Activated CD8-positive, alpha-beta memory T cell treated with anti-CD3 and anti-CD28 coated beads, Interleukin-2, amount 10 ng/mL, durations not matched to agents 7 days and 5 days (primary cell): Measurements from ENCODE around the gene SRI. TPM values are rescaled to one million over a fixed set of nuclear protein-coding genes. Genes with fewer than 3 reads are reported as not detected.
A peak's percentile ranks its signal among the peaks of the same experiment; 100 is the strongest.

Experiments used
- ATAC-seq: fragments of 150-1000 bp; cut with Tn5 transposase; one replicate; pipeline ENCODE4 v1.10.0; 2021; ENCODE audit warnings: moderate library complexity
- CTCF ChIA-PET: fragments of 350-600 bp; sonication (Branson Sonifier 250); formaldehyde crosslinking; loops from one replicate; lab custom pipeline; 2021; ENCODE audit warnings: antibody characterized with exemption; lab: Charles Lee
- DNase-seq: peaks from one replicate; pipeline ENCODE4 v3.0.0-alpha.2; 2020
- H3K27ac Mint-ChIP-seq: one replicate; pipeline ENCODE4 v1.8.0; 2021; ENCODE audit warnings: mild to moderate bottlenecking, mixed read lengths
- H3K27me3 Mint-ChIP-seq: one replicate; pipeline ENCODE4 v1.8.0; 2021; ENCODE audit warnings: mixed read lengths
- H3K36me3 Mint-ChIP-seq: one replicate; pipeline ENCODE4 v1.8.0; 2021; ENCODE audit warnings: mild to moderate bottlenecking, mixed read lengths
- H3K4me1 Mint-ChIP-seq: one replicate; pipeline ENCODE4 v1.8.0; 2021; ENCODE audit warnings: mixed read lengths
- H3K4me3 Mint-ChIP-seq: one replicate; pipeline ENCODE4 v1.8.0; 2021; ENCODE audit warnings: mild to moderate bottlenecking, moderate library complexity, mixed read lengths
- H3K9me3 Mint-ChIP-seq: one replicate; pipeline ENCODE4 v1.8.0; 2022; ENCODE audit warnings: low read depth, mixed read lengths
- total RNA-seq, 2 experiments: library from RNA; stranded (reverse); gene quantifications; one replicate each; pipeline ENCODE4 v1.2.3, GENCODE V29; 2021

The SRI gene
- total RNA-seq, 2 experiments from 2014 or later = 187 to 243 TPM

DNA sequence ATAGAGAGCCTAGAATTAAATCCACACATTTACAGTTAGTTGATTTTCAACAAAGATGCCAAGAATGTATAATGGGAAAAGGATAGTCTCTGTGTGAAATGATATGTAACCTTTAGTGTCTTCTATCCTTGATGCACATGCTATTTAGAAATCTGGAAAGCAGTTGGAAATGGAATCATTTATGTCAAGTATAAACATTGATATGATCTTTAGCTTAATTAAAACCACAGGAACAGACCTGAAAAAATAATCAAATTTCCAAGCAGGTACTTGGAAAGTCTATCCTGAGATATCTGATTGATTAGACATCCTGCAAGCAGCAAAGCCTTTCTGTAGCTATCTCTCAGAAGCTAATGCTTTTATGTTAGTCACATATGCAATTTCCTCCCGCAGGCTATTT lies 24.4 kb upstream of the SRI start:
- Mint-ChIP-seq H3K27ac (no peak overlapping the region), H3K9me3 (no peaks in the 10 kb centered on the region), H3K27me3 (peaks cover 22% of the 10 kb centered on the region), H3K36me3 (no peaks in the 10 kb centered on the region), H3K4me3 (no peak overlapping the region), H3K4me1 (peaks cover 2% of the 10 kb centered on the region)
- no peak for ATAC-seq
- CTCF ChIA-PET = interaction anchor here (0.6 to 2.1 kb wide), 4 partner anchors 19 to 1379 kb away, joined by 3 to 7 read pairs (median 4); partner anchors contain the start of gene SRI
- no peak for DNase-seq

DNA sequence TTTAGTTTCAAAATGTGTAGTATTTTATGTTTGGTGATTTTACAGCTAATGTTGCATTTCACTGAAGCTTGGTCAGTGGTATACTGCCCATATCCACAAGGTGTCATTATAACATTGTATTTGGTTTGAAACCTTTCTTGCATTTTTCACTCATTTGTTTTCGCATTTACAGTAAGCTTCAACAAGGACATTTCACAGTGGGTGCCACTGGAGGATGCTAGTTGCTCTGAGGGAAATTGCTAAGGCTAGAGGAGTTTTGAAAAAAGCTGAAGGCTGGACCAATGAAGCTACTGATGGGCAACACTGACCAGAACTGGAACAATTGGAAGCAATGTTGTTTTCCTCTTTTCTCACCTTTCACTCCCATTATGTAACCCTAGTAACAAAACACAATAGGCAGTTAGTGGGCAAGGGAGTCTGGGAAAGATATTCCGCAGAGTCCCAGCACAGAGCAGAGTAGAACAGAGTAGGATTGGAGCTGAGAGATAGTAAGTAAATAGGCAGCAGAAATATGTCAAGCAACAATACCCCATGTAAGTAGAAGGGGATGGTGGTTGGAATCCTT lies 23.6 kb upstream of the SRI start:
- H3K27me3 Mint-ChIP-seq = peaks cover 22% of the 10 kb centered on the region
- H3K9me3 Mint-ChIP-seq = no peaks in the 10 kb centered on the region
- peaks cover 2% of the 10 kb centered on the region for H3K4me1 Mint-ChIP-seq
- CTCF ChIA-PET = interaction anchor here (0.7 to 2.1 kb wide), 5 partner anchors 19 to 1379 kb away, joined by 3 to 7 read pairs (median 4); partner anchors contain the start of gene SRI
- H3K4me3 Mint-ChIP-seq = no peak overlapping the region
- DNase-seq (no peak), ATAC-seq (peak; percentile 33)
- no peak overlapping the region for H3K27ac Mint-ChIP-seq
- no peaks in the 10 kb centered on the region for H3K36me3 Mint-ChIP-seq

DNA sequence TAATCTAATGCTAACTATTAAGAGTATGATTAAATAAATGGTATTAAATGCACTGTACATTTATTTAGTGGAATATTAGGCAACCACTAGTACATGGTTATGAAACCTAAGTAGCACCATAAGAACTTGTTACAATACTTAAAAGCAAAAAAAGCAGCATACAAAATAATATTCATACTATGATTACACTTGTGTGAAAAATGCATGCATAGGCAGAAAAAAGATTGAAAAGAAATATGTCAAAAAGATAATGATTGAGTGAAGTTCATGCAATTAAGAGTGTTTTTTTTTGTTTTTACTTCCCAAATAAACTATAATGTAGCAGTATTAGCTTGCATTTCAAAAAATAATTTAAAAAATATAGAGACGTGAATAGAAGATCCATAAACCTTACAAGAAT lies 20.0 kb upstream of the SRI start:
- H3K27ac Mint-ChIP-seq = no peak overlapping the region
- ATAC-seq = no peak
- H3K36me3 Mint-ChIP-seq = no peaks in the 10 kb centered on the region
- H3K27me3 Mint-ChIP-seq = peaks cover 12% of the 10 kb centered on the region
- no peaks in the 10 kb centered on the region for H3K9me3 Mint-ChIP-seq
- no peak overlapping the region for H3K4me3 Mint-ChIP-seq
- peaks cover 4% of the 10 kb centered on the region for H3K4me1 Mint-ChIP-seq
- CTCF ChIA-PET = no interaction called here
- DNase-seq = no peak

DNA sequence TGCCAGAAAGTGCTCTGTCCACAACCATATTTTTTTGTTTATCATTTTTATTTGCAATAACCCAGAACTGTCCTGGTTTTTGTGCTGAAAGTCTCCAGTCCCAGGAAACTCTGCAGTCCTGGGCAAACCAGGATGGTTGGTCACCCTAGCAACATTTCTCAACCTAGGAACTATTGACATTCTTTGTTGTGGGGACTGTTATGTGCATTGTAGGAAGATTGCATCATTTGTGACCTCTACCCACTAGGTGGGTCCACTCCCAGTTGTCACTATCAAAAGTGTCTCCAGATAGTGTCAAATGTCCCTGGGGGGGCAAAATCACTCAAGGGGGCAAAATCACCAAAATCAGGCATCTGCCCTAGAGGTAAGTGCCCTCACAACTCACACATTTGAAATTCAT lies 14.0 kb upstream of the SRI start:
- Mint-ChIP-seq H3K4me1 (peaks cover 2% of the 10 kb centered on the region), H3K9me3 (no peaks in the 10 kb centered on the region), H3K27ac (no peak overlapping the region), H3K27me3 (peaks cover 11% of the 10 kb centered on the region), H3K36me3 (no peaks in the 10 kb centered on the region), H3K4me3 (no peak overlapping the region)
- no peak for ATAC-seq
- DNase-seq = no peak
- CTCF ChIA-PET = no interaction called here

DNA sequence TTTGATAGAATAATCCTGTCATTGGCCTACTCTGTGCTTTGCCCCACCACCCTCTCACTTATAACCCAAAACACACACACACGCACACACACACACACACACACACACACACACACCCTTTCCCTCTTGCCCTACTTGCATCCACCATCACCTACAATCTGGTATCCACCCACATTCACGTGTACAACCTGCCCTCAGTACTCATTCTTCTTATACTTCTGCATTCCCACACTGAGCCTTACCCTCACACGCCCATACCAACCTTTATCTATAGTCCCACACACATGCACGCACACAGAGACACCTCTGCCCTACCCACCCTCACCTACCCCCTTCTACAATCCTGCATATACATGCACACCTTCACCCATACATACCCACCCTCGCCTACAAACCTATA lies 10.8 kb upstream of the SRI start:
- Mint-ChIP-seq H3K4me1 (no peaks in the 10 kb centered on the region), H3K27ac (no peak overlapping the region), H3K27me3 (peaks cover 6% of the 10 kb centered on the region), H3K4me3 (no peak overlapping the region), H3K36me3 (peaks cover 2% of the 10 kb centered on the region), H3K9me3 (no peaks in the 10 kb centered on the region)
- CTCF ChIA-PET = no interaction called here
- DNase-seq = no peak
- ATAC-seq = no peak

DNA sequence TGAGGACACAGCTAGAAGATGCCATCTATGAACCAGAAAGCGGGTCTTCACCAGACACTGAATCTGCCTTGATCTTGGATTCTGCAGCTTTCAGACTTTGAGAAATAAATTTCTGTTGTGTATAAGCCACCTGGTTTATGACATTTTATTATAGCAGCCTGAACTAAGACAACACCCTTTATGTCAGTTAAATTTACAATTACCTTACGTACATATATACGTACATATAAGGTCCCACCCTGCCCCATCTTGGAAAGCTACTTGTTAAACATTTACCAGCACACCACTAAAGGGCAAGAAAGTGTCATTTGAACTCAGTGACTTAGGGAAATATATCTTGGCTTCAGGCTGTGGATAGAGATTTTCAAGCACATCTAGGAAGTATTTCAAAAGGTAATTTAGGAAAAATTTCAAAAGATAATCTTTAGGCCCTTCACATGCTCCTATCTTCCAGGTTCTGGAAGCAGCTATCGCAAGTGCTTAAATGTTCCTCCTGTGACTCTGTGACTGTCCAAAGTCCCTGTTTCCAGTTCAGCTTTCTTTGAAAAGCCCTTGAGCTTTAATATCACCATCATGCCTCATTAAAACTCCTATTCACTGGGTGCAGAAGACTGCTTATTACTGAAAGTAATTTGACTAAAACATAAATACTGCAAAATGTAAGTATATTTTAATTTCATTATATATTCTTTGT lies 9.6 kb upstream of the SRI start:
- ATAC-seq (no peak), DNase-seq (no peak)
- no peak overlapping the region for H3K27ac Mint-ChIP-seq
- peaks cover 5% of the 10 kb centered on the region for H3K27me3 Mint-ChIP-seq
- peaks cover 2% of the 10 kb centered on the region for H3K36me3 Mint-ChIP-seq
- H3K4me1 Mint-ChIP-seq = peaks cover 2% of the 10 kb centered on the region
- no peak overlapping the region for H3K4me3 Mint-ChIP-seq
- CTCF ChIA-PET = no interaction called here
- H3K9me3 Mint-ChIP-seq = no peaks in the 10 kb centered on the region

DNA sequence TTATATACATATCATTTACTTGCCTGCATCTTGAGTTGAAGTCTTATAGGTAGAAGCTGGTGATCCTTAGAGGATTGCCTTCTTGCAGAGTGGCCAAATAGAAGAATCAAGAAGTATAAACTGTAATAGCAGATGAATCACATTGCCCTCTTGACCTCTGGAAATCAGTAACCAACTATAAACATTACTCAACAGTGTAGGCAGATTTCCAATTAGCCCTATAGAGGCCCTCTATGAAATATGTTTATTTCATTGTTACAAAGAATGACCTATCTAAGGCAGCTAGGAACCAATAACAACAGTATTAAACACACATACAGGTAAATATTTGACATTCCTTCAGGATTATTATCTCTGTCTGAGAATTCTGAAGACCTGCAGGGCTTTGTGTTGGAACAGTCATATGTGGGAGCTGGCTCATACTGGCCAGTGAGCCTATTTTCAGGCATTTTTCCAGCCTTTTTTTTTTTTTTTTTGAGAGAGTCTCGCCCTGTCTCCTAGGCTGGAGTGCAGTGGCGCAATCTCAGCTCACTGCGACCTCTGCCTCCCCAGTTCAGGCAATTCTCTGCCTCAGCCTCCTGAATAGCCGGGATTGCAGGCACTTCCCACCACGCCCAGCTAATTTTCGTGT lies 7.2 kb upstream of the SRI start:
- ATAC-seq (no peak), DNase-seq (no peak)
- Mint-ChIP-seq H3K27me3 (peaks cover 5% of the 10 kb centered on the region), H3K4me1 (peaks cover 3% of the 10 kb centered on the region), H3K36me3 (peaks cover 2% of the 10 kb centered on the region), H3K9me3 (no peaks in the 10 kb centered on the region), H3K27ac (no peak overlapping the region), H3K4me3 (no peak overlapping the region)
- CTCF ChIA-PET = interaction anchor here (0.7 to 1.6 kb wide), 2 partner anchors 9 to 15 kb away, joined by 4 to 5 read pairs; no protein-coding TSS in a partner anchor

DNA sequence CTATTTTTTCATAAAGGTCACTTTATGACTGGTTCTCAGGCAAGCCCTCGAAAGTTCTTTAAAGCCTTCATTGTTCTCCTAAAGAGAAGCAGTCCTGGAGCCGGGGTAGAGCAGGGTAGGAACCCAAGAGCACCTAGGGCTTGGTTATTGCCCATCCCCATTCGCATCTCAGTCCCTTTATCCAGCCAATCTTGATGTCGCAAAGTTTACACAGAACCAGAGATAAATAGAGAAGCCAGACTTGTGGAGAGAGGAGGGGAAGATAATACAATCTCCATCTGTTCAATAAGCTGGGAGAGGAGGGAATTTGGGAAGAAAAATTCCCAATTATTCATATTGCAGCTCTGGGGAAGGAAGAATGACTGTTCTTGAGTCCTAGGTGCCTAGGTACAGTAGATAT lies 6.4 kb upstream of the SRI start:
- peaks cover 4% of the 10 kb centered on the region for H3K4me1 Mint-ChIP-seq
- H3K36me3 Mint-ChIP-seq = peaks cover 2% of the 10 kb centered on the region
- DNase-seq = no peak
- no peak overlapping the region for H3K4me3 Mint-ChIP-seq
- no peak for ATAC-seq
- peaks cover 5% of the 10 kb centered on the region for H3K27me3 Mint-ChIP-seq
- CTCF ChIA-PET = interaction anchor here (0.7 to 1.6 kb wide), 3 partner anchors 8 to 14 kb away, joined by 4 to 5 read pairs (median 5); no protein-coding TSS in a partner anchor
- no peaks in the 10 kb centered on the region for H3K9me3 Mint-ChIP-seq
- no peak overlapping the region for H3K27ac Mint-ChIP-seq

DNA sequence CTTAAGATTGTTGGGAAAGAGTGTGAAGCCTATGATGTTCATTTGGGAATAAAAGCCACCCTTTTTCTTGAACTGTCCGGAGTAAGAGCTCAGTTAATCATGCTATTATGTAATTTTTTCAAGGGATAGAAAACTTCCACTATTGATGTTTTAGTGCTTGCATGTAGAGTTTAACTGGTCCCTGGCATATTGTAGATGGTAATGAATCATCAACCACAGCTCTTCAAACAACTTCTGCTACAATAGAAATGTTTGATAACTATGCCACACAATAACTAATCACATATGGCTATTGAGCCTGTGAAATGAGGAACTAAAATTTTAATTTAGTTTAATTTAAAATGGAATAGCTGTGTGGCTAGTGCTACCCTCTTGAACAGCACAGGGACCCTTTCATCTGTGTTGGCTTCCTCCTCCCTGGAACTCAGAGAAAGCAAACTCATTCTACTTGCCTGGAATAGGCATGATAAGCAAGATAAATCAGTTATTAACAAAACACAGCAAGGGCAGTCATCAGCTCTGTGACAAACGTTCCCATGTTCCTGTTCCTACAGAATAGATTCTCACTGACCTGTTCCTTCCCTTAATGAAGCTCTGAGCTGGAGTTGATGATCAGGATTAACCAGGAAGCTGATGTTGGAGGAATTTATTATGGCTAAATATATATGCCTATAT lies 4.9 kb upstream of the SRI start:
- H3K4me3 Mint-ChIP-seq = no peak overlapping the region
- CTCF ChIA-PET = interaction anchor here (0.8 to 1.4 kb wide), 4 partner anchors 11 to 19 kb away, joined by 3 to 5 read pairs (median 4); no protein-coding TSS in a partner anchor

DNA sequence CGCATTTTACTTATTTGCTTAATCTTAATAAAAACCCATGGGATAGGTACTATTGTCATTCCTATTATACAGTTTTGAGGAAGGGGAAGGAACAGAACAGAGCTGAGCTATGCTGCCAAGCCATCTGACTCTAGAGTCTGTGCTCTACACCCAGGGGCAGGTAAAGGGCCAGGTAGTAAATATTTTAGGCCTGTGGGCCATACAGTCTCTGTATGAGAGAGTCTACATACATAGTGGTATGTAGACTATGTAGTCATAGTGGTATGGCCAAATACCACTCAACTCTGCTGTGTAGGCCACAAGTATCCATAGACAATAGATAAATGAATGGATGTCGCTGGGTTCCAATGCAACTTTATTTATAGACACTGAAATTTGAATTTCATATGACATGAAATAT lies 3.4 kb upstream of the SRI start:
- no peaks in the 10 kb centered on the region for H3K27me3 Mint-ChIP-seq
- CTCF ChIA-PET = interaction anchor here (1.0 kb wide), 1 partner anchor 9 kb away, joined by 4 read pairs; no protein-coding TSS in a partner anchor

More for the DNA sequence above, 4.9 kb upstream of the SRI start:
- Mint-ChIP-seq H3K4me1 (peaks cover 11% of the 10 kb centered on the region), H3K9me3 (no peaks in the 10 kb centered on the region), H3K27ac (no peak overlapping the region), H3K36me3 (peaks cover 2% of the 10 kb centered on the region), H3K27me3 (peaks cover 5% of the 10 kb centered on the region)
- no peak for DNase-seq
- ATAC-seq = no peak

DNA sequence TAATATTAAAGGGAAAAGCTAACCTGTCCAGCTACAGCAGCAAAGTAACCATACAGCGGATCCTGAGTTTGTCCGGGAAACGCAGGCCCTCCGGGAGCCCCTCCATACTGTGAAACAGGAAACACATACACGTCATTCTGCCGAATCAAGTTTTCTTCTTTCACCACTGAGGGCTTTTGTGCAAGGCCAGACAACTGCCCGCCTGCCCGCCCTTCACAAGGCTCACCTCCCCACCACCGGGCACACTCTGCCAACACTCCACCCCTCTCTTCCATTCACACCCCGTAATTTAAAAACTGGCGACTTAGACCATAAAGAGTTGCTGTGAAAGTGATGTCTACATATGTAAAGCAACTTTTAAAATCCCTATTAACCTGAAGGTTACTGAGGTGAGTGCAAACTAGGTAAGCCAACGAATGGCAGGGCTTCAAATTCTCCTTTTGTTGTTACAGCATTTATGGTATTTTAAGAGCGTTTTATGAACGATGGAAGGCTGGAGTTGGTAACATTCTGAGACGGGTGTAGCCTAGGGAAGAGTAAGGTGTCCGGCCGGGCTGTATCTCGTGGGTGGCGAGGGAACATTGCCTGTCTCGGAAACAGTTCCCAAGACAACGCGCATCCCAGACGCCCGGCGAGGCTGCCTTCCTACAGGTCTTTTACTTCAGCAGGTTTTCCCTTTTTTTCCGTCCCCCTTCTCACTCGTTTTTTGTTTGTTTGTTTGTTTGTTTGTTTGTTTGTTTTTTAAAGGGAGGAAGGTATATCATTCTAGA lies 817 bp downstream of the SRI start:
- H3K36me3 Mint-ChIP-seq = peaks cover 33% of the 10 kb centered on the region
- H3K4me3 Mint-ChIP-seq = peak overlapping the region; percentile 99
- no peaks in the 10 kb centered on the region for H3K9me3 Mint-ChIP-seq
- H3K4me1 Mint-ChIP-seq = peaks cover 37% of the 10 kb centered on the region
- H3K27ac Mint-ChIP-seq = peak overlapping the region; percentile 96
- H3K27me3 Mint-ChIP-seq = no peaks in the 10 kb centered on the region
- CTCF ChIA-PET = interaction anchor here (0.6 to 1.6 kb wide), 2 partner anchors 7 to 631 kb away, joined by 4 to 5 read pairs; no protein-coding TSS in a partner anchor
- ATAC-seq = peak; percentile 24
- peak; percentile 66 for DNase-seq

More for the DNA sequence above, 3.4 kb upstream of the SRI start:
- H3K36me3 Mint-ChIP-seq = peaks cover 6% of the 10 kb centered on the region
- ATAC-seq (no peak), DNase-seq (no peak)
- H3K4me3 Mint-ChIP-seq = no peak overlapping the region
- no peaks in the 10 kb centered on the region for H3K9me3 Mint-ChIP-seq
- peaks cover 13% of the 10 kb centered on the region for H3K4me1 Mint-ChIP-seq
- no peak overlapping the region for H3K27ac Mint-ChIP-seq

DNA sequence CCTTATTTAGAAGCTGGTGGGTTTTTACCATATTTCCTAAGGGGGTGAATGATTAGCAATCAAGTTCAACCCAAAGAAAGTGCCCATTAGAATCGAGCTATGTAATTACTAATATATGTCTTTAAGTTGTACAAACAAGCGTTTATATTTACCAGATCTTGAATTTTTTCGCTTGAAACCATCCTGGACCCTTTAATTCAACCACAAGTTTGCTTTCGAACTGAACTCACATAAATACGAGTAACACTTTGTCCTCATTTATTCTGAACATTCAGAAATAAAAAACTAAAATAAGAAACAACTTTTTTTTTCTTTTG lies 1.5 kb downstream of the SRI start:
- Mint-ChIP-seq H3K4me1 (peaks cover 40% of the 10 kb centered on the region), H3K36me3 (peaks cover 36% of the 10 kb centered on the region), H3K27me3 (no peaks in the 10 kb centered on the region), H3K4me3 (peak overlapping the region; percentile 99), H3K27ac (peak overlapping the region; percentile 96), H3K9me3 (no peaks in the 10 kb centered on the region)
- CTCF ChIA-PET = interaction anchor here (0.6 to 1.6 kb wide), 2 partner anchors 8 to 631 kb away, joined by 4 to 5 read pairs; no protein-coding TSS in a partner anchor
- DNase-seq (no peak), ATAC-seq (no peak)
